GM12892 (cell line): ENCODE data around the gene CDC20B.
A peak's percentile ranks its signal among the peaks of the same experiment; 100 is the strongest.

Experiments
- DNase-seq: peaks from one replicate; pipeline ENCODE4 v3.0.0; 2011; ENCODE audit not compliant: insufficient read length
- FAIRE-seq: peaks from 2 replicates; lab custom pipeline; 2011; peaks lifted over from hg19 to GRCh38; lab: Jason Lieb, UNC
- POLR2A ChIP-seq: IDR thresholded peaks from 2 replicates; pipeline ENCODE4 v1.6.1; 2011; ENCODE audit warnings: low read depth, low read length, control low read depth
- POLR2AphosphoS5 ChIP-seq: IDR thresholded peaks from 2 replicates; pipeline ENCODE4 v1.6.1; 2011; ENCODE audit warnings: low read depth, low read length, control low read depth
- TAF1 ChIP-seq: IDR thresholded peaks from 2 replicates; pipeline ENCODE4 v1.6.1; 2011; ENCODE audit warnings: low read depth, mild to moderate bottlenecking, control low read depth, low read length, borderline replicate concordance

Gene CDC20B

DNA sequence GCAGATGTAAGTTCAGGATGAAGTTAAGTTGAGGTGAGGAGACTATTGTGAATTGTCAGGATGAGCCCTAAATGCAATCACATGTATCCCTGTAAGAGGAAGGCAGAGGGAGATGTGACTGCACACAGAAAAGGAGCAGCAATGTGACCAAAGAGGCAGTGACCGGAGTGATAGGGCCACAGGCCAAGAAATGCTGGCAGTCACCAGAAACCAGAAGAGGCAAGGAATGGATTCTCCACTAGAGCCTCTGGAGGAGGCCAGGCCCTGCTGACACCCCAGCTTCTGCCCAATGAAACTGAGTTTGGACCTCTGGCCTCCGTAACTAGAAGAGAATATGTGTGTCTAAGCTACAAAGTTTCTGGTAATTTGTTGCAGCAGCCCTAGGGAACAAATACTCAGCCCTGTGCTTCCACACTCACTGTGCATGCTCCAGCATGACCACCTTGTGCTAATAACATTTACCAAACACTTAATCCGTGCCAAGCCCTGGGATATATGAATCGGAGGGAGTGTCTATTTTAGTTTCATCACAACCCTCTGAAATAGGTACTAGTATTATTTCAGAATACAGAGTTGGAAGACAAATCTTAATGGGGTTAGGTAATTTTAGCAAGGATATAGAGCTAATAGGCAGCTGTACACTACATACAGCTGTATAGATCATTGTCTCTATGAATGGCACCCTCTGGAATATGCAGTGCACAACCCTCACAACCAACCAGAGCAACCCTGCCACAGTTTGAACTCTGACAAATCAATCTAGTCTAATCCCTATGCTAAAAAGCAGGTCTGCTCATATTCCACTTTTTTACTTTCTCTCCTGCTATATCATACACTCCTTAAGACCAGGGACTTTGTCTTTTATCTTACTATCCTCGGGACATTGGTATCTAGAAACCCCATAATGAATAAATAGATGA is 20.8 kb downstream of the CDC20B start:
- no peak for TF ChIP-seq TAF1
- no peak for TF ChIP-seq POLR2AphosphoS5
- no peak for TF ChIP-seq POLR2A
- FAIRE-seq, result no peak
- DNase-seq, result no peak

DNA sequence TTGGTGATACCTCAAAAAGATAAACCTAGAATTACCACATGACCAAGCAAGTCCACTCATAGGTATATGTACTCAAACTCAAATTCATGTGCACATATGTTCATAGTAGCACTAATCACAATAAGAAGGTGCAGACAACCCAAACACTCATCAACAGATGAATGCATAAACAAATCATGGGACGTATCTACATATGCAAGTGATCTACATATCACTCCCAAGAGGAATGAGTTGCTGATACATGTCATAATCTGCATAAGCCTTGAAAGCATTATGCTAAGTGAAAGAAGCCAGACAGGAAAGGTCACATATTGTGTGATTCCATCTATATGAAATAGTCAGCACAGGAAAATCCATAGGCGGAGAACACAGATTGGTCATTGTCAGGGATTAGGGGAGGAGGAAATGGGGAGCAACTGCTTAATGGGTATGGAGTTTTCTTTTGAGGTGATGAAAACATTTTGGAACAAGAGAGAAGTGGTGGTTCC is 23.6 kb downstream of the CDC20B start:
- DNase-seq, result no peak
- TF ChIP-seq POLR2AphosphoS5 (no peak), POLR2A (no peak), TAF1 (no peak)
- FAIRE-seq, result no peak

DNA sequence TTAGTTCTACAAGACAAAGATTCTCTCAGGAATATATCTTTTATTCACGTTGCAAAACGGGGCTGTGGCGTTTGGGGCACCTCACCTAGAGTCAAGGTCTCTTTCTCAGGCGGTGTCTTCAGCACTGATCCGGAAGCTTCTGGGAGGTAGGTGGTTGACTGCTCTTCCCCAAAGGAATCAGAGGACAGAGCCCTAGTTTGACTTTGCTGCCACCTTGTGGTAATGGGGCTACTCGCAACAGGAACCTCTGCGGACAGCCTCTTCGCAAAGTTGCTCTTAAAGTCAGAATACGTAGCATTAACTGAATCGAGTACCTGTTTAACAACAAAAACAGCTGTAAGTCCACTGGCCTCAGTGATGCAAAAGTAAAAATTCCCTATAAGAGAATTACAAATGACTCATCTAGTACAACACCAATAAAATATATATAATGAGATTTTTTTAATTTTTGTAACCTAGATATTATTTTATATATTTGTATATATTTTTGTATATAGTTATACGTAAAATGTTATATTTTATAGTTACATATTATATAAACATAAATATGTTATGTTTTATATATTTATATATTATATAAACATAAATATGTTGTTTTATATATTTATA is 26.3 kb downstream of the CDC20B start:
- TF ChIP-seq POLR2AphosphoS5, result no peak
- TF ChIP-seq POLR2A, result no peak
- no peak for TF ChIP-seq TAF1
- DNase-seq, result peak; percentile 4
- peak; percentile 94 for FAIRE-seq

DNA sequence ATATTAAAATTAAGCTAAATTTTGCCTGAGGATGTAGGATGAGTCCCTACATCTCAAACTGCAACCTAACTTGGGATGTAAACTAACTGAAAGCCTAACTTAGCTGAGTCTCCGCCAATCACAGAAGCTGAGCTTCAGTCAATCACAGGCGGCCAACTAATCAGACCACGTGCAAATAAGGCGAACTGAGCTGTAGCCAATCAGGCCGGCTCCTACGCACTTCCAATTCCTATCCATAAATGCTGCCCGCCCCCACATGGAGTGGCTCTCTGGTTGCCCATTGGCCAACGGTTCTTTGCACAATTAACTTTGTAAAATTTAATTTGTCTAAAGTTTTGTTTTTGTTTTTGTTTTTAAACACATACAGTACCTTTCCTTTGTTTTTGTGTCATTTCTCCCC is 26.9 kb downstream of the CDC20B start:
- TF ChIP-seq POLR2A (no peak), POLR2AphosphoS5 (no peak), TAF1 (no peak)
- no peak for DNase-seq
- FAIRE-seq, result no peak

DNA sequence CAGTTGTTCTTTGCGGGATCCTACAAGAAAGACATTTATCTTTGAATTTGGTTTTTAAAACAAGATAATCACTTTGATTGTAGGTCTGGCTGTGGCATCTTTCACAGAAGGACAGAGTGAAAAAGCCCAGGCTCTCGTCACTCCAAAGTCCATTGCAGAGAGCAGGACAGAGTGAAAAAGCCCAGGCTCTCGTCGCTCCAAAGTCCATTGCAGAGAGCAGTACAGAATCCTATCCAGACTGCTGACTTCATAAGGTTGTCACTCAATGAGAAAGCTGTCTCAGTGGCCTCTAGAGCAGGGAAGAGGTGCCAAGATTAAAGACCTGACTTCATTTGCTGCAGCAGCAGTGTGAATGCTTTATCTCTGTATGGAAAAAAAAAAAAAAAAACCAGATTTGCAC is 29.4 kb downstream of the CDC20B start:
- no peak for FAIRE-seq
- DNase-seq, result no peak
- TF ChIP-seq POLR2A (no peak), POLR2AphosphoS5 (no peak), TAF1 (no peak)

DNA sequence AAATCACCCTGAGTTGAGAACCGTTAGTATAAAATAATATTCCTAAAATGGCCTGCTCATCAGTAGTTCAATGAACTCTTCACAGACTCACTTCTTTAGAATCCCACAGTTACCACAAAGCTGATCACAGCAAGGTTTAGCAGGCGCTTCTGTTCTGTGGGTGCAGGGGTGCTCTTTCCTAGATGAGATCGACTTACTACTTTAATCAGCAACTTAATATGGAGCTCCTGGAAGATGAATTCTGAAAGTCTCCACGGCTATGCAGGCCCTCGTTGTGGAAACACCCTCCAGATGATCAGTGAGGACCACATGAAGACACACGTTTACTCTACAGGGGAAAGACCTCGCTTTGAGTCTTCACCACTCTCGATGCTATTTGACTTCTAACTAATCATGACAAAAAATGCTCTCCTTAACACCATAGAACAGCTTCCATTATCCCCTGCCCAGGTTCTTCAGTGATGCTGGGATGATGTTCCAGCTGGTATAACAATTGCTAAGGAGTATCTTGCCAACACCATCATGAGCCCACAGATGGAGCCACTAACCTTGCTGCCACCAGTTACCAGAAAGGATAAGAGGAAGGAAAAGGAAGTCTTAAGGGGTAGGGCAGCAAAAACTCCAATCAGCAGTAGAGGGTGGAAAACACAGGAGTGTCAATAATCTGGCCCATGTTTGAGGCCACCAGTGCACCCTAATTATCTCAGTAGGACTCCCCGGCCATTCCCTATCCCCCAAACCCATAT is 30.9 kb downstream of the CDC20B start:
- DNase-seq (no peak), FAIRE-seq (no peak)
- no peak for TF ChIP-seq POLR2AphosphoS5
- no peak for TF ChIP-seq TAF1
- TF ChIP-seq POLR2A, result no peak

DNA sequence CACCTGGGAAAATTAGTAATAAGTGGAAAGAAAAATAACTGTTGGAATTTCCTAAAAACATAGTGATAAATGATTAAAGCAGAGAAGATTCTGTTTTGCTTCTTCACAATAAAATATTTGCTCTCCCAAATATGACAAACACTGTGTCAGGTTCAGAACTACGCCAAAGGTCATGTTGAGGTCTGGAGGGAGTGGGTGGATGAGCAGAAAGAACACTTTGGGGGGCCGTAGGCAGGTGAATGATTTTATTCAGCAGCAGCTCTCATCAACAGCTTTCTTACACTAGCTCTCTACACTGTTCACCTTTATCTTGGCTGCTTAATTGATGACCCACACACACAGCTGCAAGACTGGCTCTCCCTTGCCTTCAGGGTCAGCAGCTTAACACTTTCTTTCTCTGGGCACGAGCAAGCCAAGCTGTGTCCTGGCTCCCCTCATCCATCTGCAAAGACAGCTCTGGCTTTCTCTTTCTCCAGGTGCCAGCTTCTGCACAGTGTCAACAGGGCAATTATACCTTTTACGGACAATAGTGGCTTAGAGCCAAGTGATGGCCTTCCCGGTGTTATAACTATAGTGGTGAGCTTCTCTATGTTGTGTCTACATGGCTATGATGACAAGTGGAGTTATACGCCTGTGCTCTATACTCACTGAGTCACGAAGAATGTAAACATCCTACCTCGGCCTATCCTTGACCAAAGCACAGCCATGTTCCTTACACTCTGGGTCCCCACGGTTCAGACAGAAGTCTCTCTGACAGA is 31.9 kb downstream of the CDC20B start:
- DNase-seq (no peak), FAIRE-seq (no peak)
- TF ChIP-seq POLR2A (no peak), TAF1 (no peak), POLR2AphosphoS5 (no peak)

DNA sequence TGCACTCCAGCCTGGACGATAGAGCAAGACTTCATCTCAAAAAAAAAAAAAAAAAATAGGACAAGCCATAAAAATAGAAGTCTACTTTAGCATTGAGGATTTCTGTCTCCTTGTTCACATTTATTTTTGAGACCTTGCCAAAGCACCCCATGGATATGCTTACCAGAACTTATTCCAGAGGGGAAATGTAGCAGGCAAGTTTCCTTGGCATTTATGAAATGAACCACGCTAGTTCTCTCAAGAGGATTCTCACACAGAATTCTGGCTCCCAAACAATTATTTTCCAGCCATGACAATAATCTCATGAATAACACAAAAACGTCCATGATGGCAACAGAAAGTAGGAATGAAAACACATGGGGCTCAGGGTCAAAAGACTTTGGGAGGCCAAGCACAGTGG is 36.5 kb downstream of the CDC20B start:
- FAIRE-seq, result no peak
- TF ChIP-seq POLR2AphosphoS5 (no peak), POLR2A (no peak), TAF1 (no peak)

DNA sequence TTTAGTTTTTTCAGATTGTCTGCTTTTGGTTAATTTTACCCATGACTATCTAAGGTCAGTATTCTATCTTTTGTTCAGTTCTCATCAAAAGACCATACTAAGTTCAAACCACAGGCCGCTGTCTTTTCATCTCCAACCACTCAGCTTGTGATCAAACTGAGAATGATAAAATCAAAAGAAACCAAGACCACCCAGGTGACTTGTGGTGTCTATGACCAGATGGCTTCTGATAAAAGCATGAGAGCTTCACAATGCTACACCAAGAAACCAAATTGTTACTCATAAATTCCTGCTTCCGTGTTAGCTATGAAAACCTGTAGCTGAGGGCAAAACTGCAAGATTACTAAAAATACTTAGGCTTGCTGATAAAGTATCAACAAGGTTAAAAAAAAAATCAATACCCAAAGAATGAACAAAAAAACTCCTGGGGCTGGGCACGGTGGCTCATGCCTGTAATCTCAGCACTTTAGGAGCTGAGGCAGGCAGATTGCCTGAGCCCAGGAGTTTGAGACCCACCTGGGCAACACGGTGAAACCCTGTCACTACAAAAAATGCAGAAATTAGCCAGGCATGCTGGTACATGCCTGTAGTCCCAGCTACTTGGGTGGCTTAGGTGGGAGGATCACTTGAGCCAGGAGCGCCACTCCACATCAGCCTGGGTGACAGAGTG is 38.8 kb downstream of the CDC20B start:
- FAIRE-seq (no peak), DNase-seq (no peak)
- TF ChIP-seq TAF1 (no peak), POLR2AphosphoS5 (no peak), POLR2A (no peak)

More for the DNA sequence above, 36.5 kb downstream of the CDC20B start:
- DNase-seq, result no peak

DNA sequence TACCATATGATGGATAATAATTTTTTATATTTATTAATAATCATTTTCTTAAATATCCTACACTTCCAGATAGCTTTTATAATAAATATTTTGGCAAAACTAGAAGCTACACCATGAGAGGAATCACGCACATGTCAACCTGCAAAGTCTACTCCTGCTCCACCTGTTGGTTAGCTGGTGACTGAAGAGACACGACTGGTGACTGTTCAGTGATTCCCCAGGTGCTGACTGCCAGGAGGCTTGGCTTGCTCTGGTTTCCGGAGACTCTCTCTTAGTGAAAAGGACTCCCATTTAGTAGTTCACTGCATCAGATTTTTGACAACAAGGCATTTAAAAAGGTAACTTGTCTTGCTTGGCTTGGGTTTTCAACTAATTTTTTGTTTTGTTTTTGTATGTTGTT is 49.6 kb downstream of the CDC20B start:
- no peak for TF ChIP-seq POLR2AphosphoS5
- FAIRE-seq (no peak), DNase-seq (no peak)

DNA sequence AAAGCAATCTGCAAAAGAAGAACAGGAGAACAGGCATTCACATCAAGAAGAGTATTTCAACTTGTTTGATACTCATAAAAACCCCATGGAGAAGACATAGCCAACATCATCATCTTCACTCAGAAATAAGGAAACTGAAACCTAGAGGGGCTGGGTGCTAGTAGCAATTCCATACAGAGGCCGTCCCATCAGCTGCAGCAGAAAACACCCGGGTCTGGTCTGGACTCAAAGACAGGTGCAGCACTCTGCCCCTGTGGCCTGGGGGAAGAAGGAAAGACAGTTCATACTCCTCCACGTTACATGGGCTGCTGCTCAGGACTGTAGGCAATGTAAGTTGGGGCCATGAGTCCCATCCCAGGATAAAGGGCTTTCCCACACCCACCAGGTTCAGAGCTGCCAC is 58.9 kb downstream of the CDC20B start:
- no peak for DNase-seq
- no peak for FAIRE-seq
- TF ChIP-seq TAF1 (no peak), POLR2AphosphoS5 (no peak), POLR2A (no peak)

DNA sequence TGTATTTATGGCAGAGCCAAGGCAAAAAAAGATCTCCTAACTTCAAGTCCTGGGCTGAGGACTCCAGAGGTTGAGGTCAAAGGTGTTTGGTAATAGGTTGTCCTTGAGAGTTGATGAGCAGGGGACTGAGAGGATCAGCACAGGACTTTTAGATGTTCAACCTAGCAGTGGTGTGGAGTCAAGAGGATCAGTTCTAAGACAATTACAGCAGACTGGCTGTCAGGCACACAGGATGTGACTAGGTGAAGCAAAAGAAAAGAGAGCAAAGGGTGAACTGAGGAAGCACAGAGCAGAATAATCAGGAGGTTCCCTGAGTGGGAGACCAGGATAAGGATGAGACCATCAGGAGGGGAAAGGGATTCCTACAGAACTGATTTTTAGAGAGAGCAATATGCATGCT is 59.6 kb downstream of the CDC20B start:
- DNase-seq (no peak), FAIRE-seq (no peak)
- TF ChIP-seq POLR2A (no peak), TAF1 (no peak), POLR2AphosphoS5 (no peak)
